Skeletal muscle satellite cell (primary cell): ENCODE measurements around the gene PRKCZ.

Experiments used
- H3K27me3 ChIP-seq: 2 replicates; pipeline ENCODE4 v1.7.0; 2013; ENCODE audit warnings: low read length; ENCODE audit not compliant: control insufficient read depth, insufficient read depth
- H3K36me3 ChIP-seq: 2 replicates; pipeline ENCODE4 v1.7.0; 2013; ENCODE audit warnings: mild to moderate bottlenecking, control low read depth, low read length; ENCODE audit not compliant: insufficient read depth
- H3K4me1 ChIP-seq: 2 replicates; pipeline ENCODE4 v1.7.0; 2013; ENCODE audit warnings: low read length; ENCODE audit not compliant: control insufficient read depth, insufficient read depth
- H3K4me2 ChIP-seq: 2 replicates; pipeline ENCODE4 v1.7.0; 2013; ENCODE audit warnings: mild to moderate bottlenecking, low read length
- H3K4me3 ChIP-seq: 2 replicates; pipeline ENCODE4 v1.7.0; 2013; ENCODE audit warnings: low read length
- H3K9ac ChIP-seq: 2 replicates; pipeline ENCODE4 v1.7.0; 2013; ENCODE audit warnings: mild to moderate bottlenecking, low read depth, low read length, moderate library complexity
- H3K9me3 ChIP-seq: replicated peaks from 2 replicates; pipeline ENCODE4 v1.7.0; 2013; ENCODE audit warnings: mild to moderate bottlenecking, control low read depth, low read length

PRKCZ gene

GRCh38 chr1:2215329-2215728 lies 165.1 kb downstream of the PRKCZ start:
- Histone ChIP-seq H3K36me3 (no peaks in the 10 kb centered on the region), H3K4me1 (peaks cover 29% of the 10 kb centered on the region), H3K4me3 (no peak overlapping the region), H3K9me3 (no peaks in the 10 kb centered on the region), H3K27me3 (no peaks in the 10 kb centered on the region), H3K9ac (no peak overlapping the region), H3K4me2 (no peak overlapping the region)

DNA sequence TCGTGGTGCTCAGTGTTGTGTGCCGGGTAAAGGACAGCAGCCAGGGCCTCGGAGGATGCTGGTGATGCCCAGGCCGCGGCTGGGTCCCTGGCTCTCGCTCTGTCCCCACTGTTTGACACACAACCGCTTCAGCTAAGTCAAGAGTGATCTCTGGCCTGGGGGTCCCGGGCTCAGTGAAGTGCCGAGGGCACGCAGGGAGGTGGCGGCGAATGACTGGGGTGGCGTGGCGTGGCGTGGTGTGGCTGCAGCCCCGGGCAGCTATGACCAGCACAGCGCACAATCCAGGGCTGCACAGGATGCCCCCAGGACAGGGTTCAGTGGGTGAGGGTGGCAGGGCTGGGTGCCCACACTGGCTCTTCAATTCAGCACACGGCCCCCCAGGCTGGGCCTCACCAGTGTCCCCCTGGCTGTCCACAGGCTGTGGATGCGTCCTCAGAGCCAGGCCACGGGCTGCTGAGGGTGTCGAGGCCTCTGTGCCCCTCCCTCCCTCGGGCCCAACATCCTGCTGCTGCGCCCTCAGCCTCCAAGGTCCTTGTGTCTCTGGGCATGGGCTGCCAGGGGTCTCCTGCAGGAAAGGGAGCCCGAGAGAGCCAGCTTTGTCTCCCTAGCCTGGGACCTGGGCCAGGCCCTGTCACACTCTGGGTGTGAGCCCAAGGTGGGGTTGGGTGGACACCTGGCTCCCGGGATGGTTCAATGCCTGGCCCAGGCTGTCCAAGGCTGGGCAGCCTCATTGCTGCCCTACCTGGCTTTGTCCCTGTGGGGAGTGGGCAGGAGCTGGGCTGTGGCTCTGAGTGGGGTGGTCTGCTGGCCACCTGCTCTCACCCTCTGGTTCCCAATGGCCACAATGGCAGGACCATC lies 165.9 kb downstream of the PRKCZ start:
- H3K36me3 ChIP-seq = no peaks in the 10 kb centered on the region
- peaks cover 29% of the 10 kb centered on the region for H3K4me1 ChIP-seq
- H3K4me2 ChIP-seq = no peak overlapping the region
- H3K27me3 ChIP-seq = no peaks in the 10 kb centered on the region
- no peaks in the 10 kb centered on the region for H3K9me3 ChIP-seq
- H3K9ac ChIP-seq = no peak overlapping the region
- H3K4me3 ChIP-seq = no peak overlapping the region

- Histone ChIP-seq H3K27me3 (no peaks in the 10 kb centered on the region), H3K4me3 (no peak overlapping the region), H3K9me3 (no peaks in the 10 kb centered on the region), H3K4me1 (peaks cover 29% of the 10 kb centered on the region), H3K4me2 (no peak overlapping the region), H3K36me3 (no peaks in the 10 kb centered on the region), H3K9ac (no peak overlapping the region)
Observed at GRCh38 chr1:2216767-2217058, 166.5 kb downstream of the PRKCZ start.

- no peaks in the 10 kb centered on the region for H3K27me3 ChIP-seq
- H3K4me2 ChIP-seq = no peak overlapping the region
- no peak overlapping the region for H3K4me3 ChIP-seq
- H3K9me3 ChIP-seq = no peaks in the 10 kb centered on the region
- H3K4me1 ChIP-seq = peaks cover 9% of the 10 kb centered on the region
- H3K36me3 ChIP-seq = no peaks in the 10 kb centered on the region
- H3K9ac ChIP-seq = no peak overlapping the region
Observed at GRCh38 chr1:2221271-2221670, 171.1 kb downstream of the PRKCZ start.

DNA sequence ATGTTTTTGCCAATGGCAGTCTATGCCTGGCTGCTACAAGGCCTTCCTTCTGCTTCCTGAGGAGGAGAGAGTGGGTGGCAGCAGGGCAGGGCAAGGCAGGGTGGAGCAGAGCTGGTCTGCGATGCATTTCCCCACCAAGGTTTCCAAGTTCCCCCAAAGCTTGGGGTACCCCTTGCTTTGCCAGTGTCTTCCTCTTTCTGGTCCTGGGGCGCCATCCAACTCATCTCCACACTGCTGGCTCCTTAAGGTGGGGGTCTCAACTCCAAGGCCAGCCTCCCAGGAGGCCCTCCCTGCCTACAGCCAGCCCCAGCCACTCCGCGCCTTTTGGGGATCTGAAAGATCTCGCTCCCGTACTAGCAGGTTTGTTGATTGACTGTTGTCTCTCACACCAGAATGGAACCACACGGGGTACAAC lies 174.0 kb downstream of the PRKCZ start:
- H3K4me2 ChIP-seq = no peak overlapping the region
- no peak overlapping the region for H3K4me3 ChIP-seq
- H3K9me3 ChIP-seq = no peaks in the 10 kb centered on the region
- H3K4me1 ChIP-seq = peaks cover 16% of the 10 kb centered on the region
- H3K36me3 ChIP-seq = peaks cover 2% of the 10 kb centered on the region
- no peak overlapping the region for H3K9ac ChIP-seq
- no peaks in the 10 kb centered on the region for H3K27me3 ChIP-seq

- Histone ChIP-seq H3K27me3 (no peaks in the 10 kb centered on the region), H3K36me3 (peaks cover 8% of the 10 kb centered on the region), H3K4me3 (no peak overlapping the region), H3K4me1 (peaks cover 16% of the 10 kb centered on the region), H3K4me2 (no peak overlapping the region), H3K9me3 (no peaks in the 10 kb centered on the region), H3K9ac (no peak overlapping the region)
Observed at GRCh38 chr1:2224631-2225428, 174.6 kb downstream of the PRKCZ start.

GRCh38 chr1:2226525-2227345 lies 176.5 kb downstream of the PRKCZ start:
- Histone ChIP-seq H3K4me2 (peak overlapping the region; percentile 99), H3K36me3 (peaks cover 23% of the 10 kb centered on the region), H3K9ac (peak overlapping the region; percentile 99), H3K27me3 (no peaks in the 10 kb centered on the region), H3K4me1 (peaks cover 20% of the 10 kb centered on the region), H3K9me3 (no peaks in the 10 kb centered on the region), H3K4me3 (peak overlapping the region; percentile 99)

DNA sequence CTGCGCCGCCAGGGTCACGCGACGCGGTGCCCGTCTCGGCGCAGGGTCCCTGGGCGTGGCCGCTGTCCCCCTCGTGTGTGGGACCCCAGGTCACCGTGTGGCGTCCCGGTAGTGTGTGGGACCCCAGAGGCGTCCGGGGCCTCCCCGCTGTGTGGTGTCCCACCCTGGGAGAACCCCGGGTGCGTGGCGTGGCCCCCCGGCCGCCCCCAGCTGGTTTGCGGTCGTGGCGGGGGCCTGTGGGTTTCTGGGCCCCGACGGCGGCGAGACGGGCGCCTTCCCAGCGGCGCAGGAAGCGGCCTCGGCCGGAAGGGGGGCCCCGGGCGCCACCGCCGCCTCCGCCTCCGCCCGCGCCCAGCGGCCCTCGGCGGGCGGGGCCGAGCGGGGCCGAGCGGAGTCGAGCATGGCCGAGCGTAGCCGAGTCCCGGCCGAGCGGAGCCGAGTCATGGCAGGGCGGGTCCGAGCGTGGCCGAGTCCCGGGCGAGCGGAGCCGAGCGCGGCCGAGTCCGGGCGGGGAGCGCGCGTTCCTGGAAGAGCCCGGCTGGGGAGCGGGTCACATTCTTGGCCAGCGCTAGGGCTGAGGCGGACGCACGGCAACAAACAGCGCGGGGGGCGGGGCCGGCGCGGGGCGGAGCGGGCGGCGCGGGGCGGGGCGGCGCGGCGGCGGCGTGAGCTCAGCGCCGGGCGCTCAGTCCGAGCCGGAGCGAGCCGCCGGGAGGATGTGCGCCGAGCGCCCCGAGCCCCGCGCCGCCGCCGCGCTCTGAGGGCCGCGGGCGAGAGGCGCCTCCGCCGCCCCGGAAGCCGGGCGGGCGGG lies 177.3 kb downstream of the PRKCZ start:
- Histone ChIP-seq H3K4me3 (peak overlapping the region; percentile 99), H3K36me3 (peaks cover 27% of the 10 kb centered on the region), H3K9me3 (no peaks in the 10 kb centered on the region), H3K4me1 (peaks cover 28% of the 10 kb centered on the region), H3K27me3 (no peaks in the 10 kb centered on the region), H3K9ac (peak overlapping the region; percentile 99), H3K4me2 (peak overlapping the region; percentile 99)

GRCh38 chr1:2228157-2228594 lies 178.0 kb downstream of the PRKCZ start, which contains the start of gene SKI:
TSS of gene SKI (plus strand) at chr1:2228319. CDS start at chr1:2228767, 448 bp downstream.
- peaks cover 33% of the 10 kb centered on the region for H3K4me1 ChIP-seq
- H3K4me2 ChIP-seq = peak within 1 kb of the TSS; percentile 99
- H3K36me3 ChIP-seq = peaks cover 30% of the 10 kb centered on the region
- peak within 1 kb of the TSS; percentile 99 for H3K9ac ChIP-seq
- no peaks in the 10 kb centered on the region for H3K9me3 ChIP-seq
- H3K4me3 ChIP-seq = peak within 1 kb of the TSS; percentile 99
- no peaks in the 10 kb centered on the region for H3K27me3 ChIP-seq

- H3K4me2 ChIP-seq = peak overlapping the region; percentile 97
- H3K4me1 ChIP-seq = peaks cover 38% of the 10 kb centered on the region
- peaks cover 30% of the 10 kb centered on the region for H3K36me3 ChIP-seq
- H3K9ac ChIP-seq = peak overlapping the region; percentile 90
- H3K27me3 ChIP-seq = no peaks in the 10 kb centered on the region
- no peaks in the 10 kb centered on the region for H3K9me3 ChIP-seq
- peak overlapping the region; percentile 92 for H3K4me3 ChIP-seq
Observed at GRCh38 chr1:2228694-2229036, 178.5 kb downstream of the PRKCZ start.
